HG03457 (cell line): ENCODE data around the gene C11orf42.

Experiments used
- ATAC-seq: cut with Tn5 transposase; IDR thresholded peaks from one replicate; pipeline ENCODE4 v1.9.1; 2021; ENCODE audit warnings: moderate number of reproducible peaks; ENCODE audit not compliant: unreplicated experiment

C11orf42 gene

GRCh38 chr11:6251990-6252473 lies 46.7 kb downstream of the C11orf42 start:
- ATAC-seq, result no peak

DNA sequence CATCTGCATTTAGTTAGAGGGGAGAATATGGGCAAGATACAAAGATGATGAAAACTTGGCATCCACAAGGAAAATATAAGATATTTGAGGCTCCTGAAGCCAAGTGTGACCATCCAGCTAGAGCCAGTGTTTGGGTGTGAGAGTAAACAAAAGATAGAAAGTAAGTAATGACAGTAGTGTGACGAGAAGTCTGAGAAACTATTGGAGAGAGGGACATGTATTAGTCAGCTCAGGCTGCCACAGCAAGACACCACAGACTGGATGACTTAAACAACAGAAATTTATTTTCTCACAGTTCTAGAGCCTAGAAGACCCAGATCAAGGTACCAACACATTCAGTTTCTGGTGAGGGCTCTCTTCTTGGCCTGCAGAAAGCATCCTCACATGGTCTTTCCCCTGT lies 47.8 kb downstream of the C11orf42 start:
- ATAC-seq, result no peak

DNA sequence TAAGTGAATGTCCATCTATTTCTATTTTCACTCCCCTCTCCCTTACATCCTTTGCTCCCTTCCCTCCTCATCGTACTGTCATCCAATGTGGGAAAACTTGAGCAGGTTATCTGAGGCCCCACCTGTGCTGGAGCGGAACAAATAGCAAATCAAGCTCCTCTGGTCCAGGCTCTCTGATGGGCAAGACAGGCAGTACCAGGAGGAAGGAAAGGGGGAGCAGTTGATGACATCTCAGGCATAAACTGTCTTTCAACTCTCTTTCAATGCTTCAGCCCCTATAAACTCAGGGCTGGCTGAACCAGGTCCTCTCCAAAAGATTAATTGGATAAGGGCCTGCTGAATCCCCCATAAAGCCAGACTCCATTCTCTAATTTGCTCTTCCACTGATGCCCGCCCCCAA lies 52.8 kb downstream of the C11orf42 start:
- ATAC-seq, result no peak

GRCh38 chr11:6258571-6259081 lies 53.3 kb downstream of the C11orf42 start:
- ATAC-seq, result no peak

- no peak for ATAC-seq
These were observed 54.9 kb downstream of the C11orf42 start for GRCh38 chr11:6260207-6260726.
